DOHH2 (cell line): ENCODE data around the gene SKOR1.

Source experiments
- CTCF ChIP-seq: fragments of 200-600 bp; sonication (generic); IDR thresholded peaks from one replicate; pipeline ENCODE4 v1.5.1; 2014; ENCODE audit warnings: antibody characterized with exemption, mild to moderate bottlenecking, low read depth, low read length; ENCODE audit not compliant: poor library complexity, severe bottlenecking
- EZH2phosphoT487 ChIP-seq: fragments of 200-600 bp; sonication (generic); IDR thresholded peaks from 2 replicates; pipeline ENCODE4 v1.6.1; 2017; ENCODE audit warnings: borderline replicate concordance, mild to moderate bottlenecking, antibody characterized with exemption, low read length, moderate library complexity, mixed read lengths

GRCh38 chr15:67821784-67822440 is 3.4 kb upstream of the SKOR1 start:
- TF ChIP-seq CTCF (no peak), EZH2phosphoT487 (no peak)
